SK-N-MC (cell line): Measurements from ENCODE around the gene FAM180A.

Experiments
- EZH2 ChIP-seq: fragments of 200-600 bp; sonication (generic); IDR thresholded peaks from one replicate; pipeline ENCODE4 v1.6.1; 2017; ENCODE audit warnings: antibody characterized with exemption
- POLR2AphosphoS5 ChIP-seq: IDR thresholded peaks from 2 replicates; pipeline ENCODE4 v1.6.1; 2012; ENCODE audit warnings: mild to moderate bottlenecking, low read depth, low read length, borderline replicate concordance

GRCh38 chr7:135789431-135789830 is 40.8 kb upstream of the FAM180A start:
- TF ChIP-seq EZH2 (no peak), POLR2AphosphoS5 (no peak)
